HEK293 (cell line): ENCODE data around the gene EIF2A.

ENCODE experiments used
- BCL11A ChIP-seq: fragments of 450-650 bp; formaldehyde crosslinking; IDR thresholded peaks from 2 replicates; pipeline ENCODE4 v1.5.1; 2016; ENCODE audit warnings: low read depth, missing biosample characterization, missing genetic modification characterization
- BCL11B ChIP-seq: fragments of 450-650 bp; formaldehyde crosslinking; IDR thresholded peaks from 2 replicates; pipeline ENCODE4 v1.5.1; 2016; ENCODE audit warnings: low read depth, missing biosample characterization, missing genetic modification characterization
- FEZF1 ChIP-seq: fragments of 450-650 bp; formaldehyde crosslinking; IDR thresholded peaks from 2 replicates; pipeline ENCODE4 v1.5.1; 2016; ENCODE audit warnings: missing biosample characterization, missing genetic modification characterization
- GLI2 ChIP-seq: fragments of 450-650 bp; formaldehyde crosslinking; IDR thresholded peaks from 2 replicates; pipeline ENCODE4; 2017; ENCODE audit warnings: missing biosample characterization, missing genetic modification characterization, low read depth, borderline replicate concordance
- HOXA7 ChIP-seq: sonication (generic); formaldehyde crosslinking; IDR thresholded peaks from 2 replicates; pipeline ENCODE4 v1.8.1; 2022; ENCODE audit warnings: missing genetic modification reagents, borderline replicate concordance
- KLF7 ChIP-seq: fragments of 450-650 bp; formaldehyde crosslinking; IDR thresholded peaks from 2 replicates; pipeline ENCODE4 v1.5.1; 2016; ENCODE audit warnings: missing biosample characterization, missing genetic modification characterization, borderline replicate concordance
- KLF9 ChIP-seq: fragments of 450-650 bp; formaldehyde crosslinking; IDR thresholded peaks from 2 replicates; pipeline ENCODE4 v1.5.1; 2016; ENCODE audit warnings: missing biosample characterization, missing genetic modification characterization, low read depth
- REPIN1 ChIP-seq: fragments of 450-650 bp; formaldehyde crosslinking; IDR thresholded peaks from 2 replicates; pipeline ENCODE4 v1.5.1; 2017; ENCODE audit warnings: missing biosample characterization, missing genetic modification characterization, low read depth
- TCF7L2 ChIP-seq: IDR thresholded peaks from 2 replicates; pipeline ENCODE4 v1.6.1; 2011; ENCODE audit warnings: low read depth, mild to moderate bottlenecking, inconsistent platforms, low read length, moderate library complexity, borderline replicate concordance
- ZFP41 ChIP-seq: fragments of 450-650 bp; formaldehyde crosslinking; IDR thresholded peaks from 2 replicates; pipeline ENCODE4 v1.5.1; 2016; ENCODE audit warnings: missing biosample characterization, missing genetic modification characterization, borderline replicate concordance
- ZNF114 ChIP-seq: fragments of 450-650 bp; formaldehyde crosslinking; IDR thresholded peaks from 2 replicates; pipeline ENCODE4 v1.5.0; 2017; ENCODE audit warnings: missing biosample characterization, missing genetic modification characterization
- ZNF23 ChIP-seq: fragments of 450-650 bp; formaldehyde crosslinking; IDR thresholded peaks from 2 replicates; pipeline ENCODE4 v1.5.1; 2016; ENCODE audit warnings: missing biosample characterization, missing genetic modification characterization, borderline replicate concordance
- ZNF248 ChIP-seq: fragments of 450-650 bp; formaldehyde crosslinking; IDR thresholded peaks from 2 replicates; pipeline ENCODE4 v1.5.1; 2017; ENCODE audit warnings: missing biosample characterization, missing genetic modification characterization
- ZNF341 ChIP-seq: fragments of 450-650 bp; formaldehyde crosslinking; IDR thresholded peaks from 2 replicates; pipeline ENCODE4; 2016; ENCODE audit warnings: low read depth, missing biosample characterization, missing genetic modification characterization
- ZNF514 ChIP-seq: fragments of 450-650 bp; formaldehyde crosslinking; IDR thresholded peaks from 2 replicates; pipeline ENCODE4 v1.5.1; 2016; ENCODE audit warnings: missing biosample characterization, missing genetic modification characterization
- ZNF530 ChIP-seq: fragments of 450-650 bp; formaldehyde crosslinking; IDR thresholded peaks from 2 replicates; pipeline ENCODE4 v1.5.1; 2016; ENCODE audit warnings: low read depth, missing biosample characterization, missing genetic modification characterization
- ZNF555 ChIP-seq: fragments of 450-650 bp; formaldehyde crosslinking; conservative IDR thresholded peaks from 2 replicates; pipeline ENCODE4 v1.5.1; 2017; ENCODE audit warnings: missing biosample characterization, mild to moderate bottlenecking, missing genetic modification characterization, inconsistent platforms
- ZNF558 ChIP-seq: fragments of 450-650 bp; formaldehyde crosslinking; IDR thresholded peaks from 2 replicates; pipeline ENCODE4 v1.5.1; 2016; ENCODE audit warnings: missing biosample characterization, missing genetic modification characterization
- ZNF629 ChIP-seq: fragments of 450-650 bp; formaldehyde crosslinking; IDR thresholded peaks from 2 replicates; pipeline ENCODE4 v1.5.1; 2017; ENCODE audit warnings: missing biosample characterization, missing genetic modification characterization
- ZNF747 ChIP-seq: fragments of 450-650 bp; formaldehyde crosslinking; IDR thresholded peaks from 2 replicates; pipeline ENCODE4 v1.5.1; 2016; ENCODE audit warnings: missing biosample characterization, missing genetic modification characterization
- ZNF785 ChIP-seq: fragments of 450-650 bp; formaldehyde crosslinking; IDR thresholded peaks from 2 replicates; pipeline ENCODE4 v1.5.1; 2016; ENCODE audit warnings: missing biosample characterization, missing genetic modification characterization
- TF ChIP-seq, protein P1 (sequence below): fragments of 450-650 bp; formaldehyde crosslinking; IDR thresholded peaks from 2 replicates; pipeline ENCODE4 v1.5.1; 2017; ENCODE audit warnings: missing biosample characterization, missing genetic modification characterization
- TF ChIP-seq, protein P2 (sequence below): fragments of 450-650 bp; formaldehyde crosslinking; IDR thresholded peaks from 2 replicates; pipeline ENCODE4 v1.5.1; 2016; ENCODE audit warnings: missing biosample characterization, missing genetic modification characterization
- TF ChIP-seq, protein P3 (sequence below): fragments of 450-650 bp; formaldehyde crosslinking; IDR thresholded peaks from 2 replicates; pipeline ENCODE4 v1.5.1; 2016; ENCODE audit warnings: missing biosample characterization, missing genetic modification characterization, borderline replicate concordance
- TF ChIP-seq, protein P4 (sequence below): fragments of 450-650 bp; formaldehyde crosslinking; IDR thresholded peaks from 2 replicates; pipeline ENCODE4 v1.5.1; 2016; ENCODE audit warnings: missing biosample characterization, missing genetic modification characterization

The EIF2A gene

DNA sequence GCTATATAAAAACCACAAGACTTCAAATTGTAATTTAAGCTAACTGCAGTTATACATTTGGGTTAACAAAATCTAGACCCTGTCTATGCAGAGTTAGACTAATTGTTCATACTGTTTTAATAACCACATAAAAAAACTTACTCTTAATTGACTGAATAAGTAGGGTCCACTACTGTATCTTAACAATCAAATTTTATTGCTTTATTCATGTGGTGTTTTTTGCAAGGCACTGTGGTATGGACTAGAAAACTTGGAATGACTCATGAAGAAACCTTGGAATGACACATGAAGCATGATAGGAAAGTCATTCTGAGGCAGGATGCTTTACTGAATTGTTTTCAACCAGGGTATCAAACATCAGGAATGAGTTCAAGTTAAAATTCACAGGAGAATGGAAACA is 2.5 kb upstream of the EIF2A start (continued):
- no peak for TF ChIP-seq BCL11B (tag by site-specific recombination)
- TF ChIP-seq, protein P1, sequence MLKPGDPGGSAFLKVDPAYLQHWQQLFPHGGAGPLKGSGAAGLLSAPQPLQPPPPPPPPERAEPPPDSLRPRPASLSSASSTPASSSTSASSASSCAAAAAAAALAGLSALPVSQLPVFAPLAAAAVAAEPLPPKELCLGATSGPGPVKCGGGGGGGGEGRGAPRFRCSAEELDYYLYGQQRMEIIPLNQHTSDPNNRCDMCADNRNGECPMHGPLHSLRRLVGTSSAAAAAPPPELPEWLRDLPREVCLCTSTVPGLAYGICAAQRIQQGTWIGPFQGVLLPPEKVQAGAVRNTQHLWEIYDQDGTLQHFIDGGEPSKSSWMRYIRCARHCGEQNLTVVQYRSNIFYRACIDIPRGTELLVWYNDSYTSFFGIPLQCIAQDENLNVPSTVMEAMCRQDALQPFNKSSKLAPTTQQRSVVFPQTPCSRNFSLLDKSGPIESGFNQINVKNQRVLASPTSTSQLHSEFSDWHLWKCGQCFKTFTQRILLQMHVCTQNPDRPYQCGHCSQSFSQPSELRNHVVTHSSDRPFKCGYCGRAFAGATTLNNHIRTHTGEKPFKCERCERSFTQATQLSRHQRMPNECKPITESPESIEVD (tag by site-specific recombination): peak; percentile 97
- TF ChIP-seq ZNF785 (tag by site-specific recombination): no peak
- no peak for TF ChIP-seq ZNF555
- no peak for TF ChIP-seq KLF9 (tag by site-specific recombination)
- TF ChIP-seq, protein P2, sequence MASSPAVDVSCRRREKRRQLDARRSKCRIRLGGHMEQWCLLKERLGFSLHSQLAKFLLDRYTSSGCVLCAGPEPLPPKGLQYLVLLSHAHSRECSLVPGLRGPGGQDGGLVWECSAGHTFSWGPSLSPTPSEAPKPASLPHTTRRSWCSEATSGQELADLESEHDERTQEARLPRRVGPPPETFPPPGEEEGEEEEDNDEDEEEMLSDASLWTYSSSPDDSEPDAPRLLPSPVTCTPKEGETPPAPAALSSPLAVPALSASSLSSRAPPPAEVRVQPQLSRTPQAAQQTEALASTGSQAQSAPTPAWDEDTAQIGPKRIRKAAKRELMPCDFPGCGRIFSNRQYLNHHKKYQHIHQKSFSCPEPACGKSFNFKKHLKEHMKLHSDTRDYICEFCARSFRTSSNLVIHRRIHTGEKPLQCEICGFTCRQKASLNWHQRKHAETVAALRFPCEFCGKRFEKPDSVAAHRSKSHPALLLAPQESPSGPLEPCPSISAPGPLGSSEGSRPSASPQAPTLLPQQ (tag by site-specific recombination): peak; percentile 64
- TF ChIP-seq TCF7L2: no peak
- no peak for TF ChIP-seq HOXA7 (CRISPR knock-in tag)
- no peak for TF ChIP-seq ZFP41
- TF ChIP-seq ZNF114 (tag by site-specific recombination): no peak
- TF ChIP-seq ZNF341 (tag by site-specific recombination): no peak
- no peak for TF ChIP-seq GLI2
- no peak for TF ChIP-seq ZNF530 (tag by site-specific recombination)
- TF ChIP-seq ZNF629: peak; percentile 19; the same call in 1 of the 2 replicates
- TF ChIP-seq, protein P3, sequence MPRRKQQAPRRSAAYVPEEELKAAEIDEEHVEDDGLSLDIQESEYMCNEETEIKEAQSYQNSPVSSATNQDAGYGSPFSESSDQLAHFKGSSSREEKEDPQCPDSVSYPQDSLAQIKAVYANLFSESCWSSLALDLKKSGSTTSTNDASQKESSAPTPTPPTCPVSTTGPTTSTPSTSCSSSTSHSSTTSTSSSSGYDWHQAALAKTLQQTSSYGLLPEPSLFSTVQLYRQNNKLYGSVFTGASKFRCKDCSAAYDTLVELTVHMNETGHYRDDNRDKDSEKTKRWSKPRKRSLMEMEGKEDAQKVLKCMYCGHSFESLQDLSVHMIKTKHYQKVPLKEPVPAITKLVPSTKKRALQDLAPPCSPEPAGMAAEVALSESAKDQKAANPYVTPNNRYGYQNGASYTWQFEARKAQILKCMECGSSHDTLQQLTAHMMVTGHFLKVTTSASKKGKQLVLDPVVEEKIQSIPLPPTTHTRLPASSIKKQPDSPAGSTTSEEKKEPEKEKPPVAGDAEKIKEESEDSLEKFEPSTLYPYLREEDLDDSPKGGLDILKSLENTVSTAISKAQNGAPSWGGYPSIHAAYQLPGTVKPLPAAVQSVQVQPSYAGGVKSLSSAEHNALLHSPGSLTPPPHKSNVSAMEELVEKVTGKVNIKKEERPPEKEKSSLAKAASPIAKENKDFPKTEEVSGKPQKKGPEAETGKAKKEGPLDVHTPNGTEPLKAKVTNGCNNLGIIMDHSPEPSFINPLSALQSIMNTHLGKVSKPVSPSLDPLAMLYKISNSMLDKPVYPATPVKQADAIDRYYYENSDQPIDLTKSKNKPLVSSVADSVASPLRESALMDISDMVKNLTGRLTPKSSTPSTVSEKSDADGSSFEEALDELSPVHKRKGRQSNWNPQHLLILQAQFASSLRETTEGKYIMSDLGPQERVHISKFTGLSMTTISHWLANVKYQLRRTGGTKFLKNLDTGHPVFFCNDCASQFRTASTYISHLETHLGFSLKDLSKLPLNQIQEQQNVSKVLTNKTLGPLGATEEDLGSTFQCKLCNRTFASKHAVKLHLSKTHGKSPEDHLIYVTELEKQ (tag by site-specific recombination): no peak
- TF ChIP-seq REPIN1 (tag by site-specific recombination): no peak
- TF ChIP-seq, protein P4, sequence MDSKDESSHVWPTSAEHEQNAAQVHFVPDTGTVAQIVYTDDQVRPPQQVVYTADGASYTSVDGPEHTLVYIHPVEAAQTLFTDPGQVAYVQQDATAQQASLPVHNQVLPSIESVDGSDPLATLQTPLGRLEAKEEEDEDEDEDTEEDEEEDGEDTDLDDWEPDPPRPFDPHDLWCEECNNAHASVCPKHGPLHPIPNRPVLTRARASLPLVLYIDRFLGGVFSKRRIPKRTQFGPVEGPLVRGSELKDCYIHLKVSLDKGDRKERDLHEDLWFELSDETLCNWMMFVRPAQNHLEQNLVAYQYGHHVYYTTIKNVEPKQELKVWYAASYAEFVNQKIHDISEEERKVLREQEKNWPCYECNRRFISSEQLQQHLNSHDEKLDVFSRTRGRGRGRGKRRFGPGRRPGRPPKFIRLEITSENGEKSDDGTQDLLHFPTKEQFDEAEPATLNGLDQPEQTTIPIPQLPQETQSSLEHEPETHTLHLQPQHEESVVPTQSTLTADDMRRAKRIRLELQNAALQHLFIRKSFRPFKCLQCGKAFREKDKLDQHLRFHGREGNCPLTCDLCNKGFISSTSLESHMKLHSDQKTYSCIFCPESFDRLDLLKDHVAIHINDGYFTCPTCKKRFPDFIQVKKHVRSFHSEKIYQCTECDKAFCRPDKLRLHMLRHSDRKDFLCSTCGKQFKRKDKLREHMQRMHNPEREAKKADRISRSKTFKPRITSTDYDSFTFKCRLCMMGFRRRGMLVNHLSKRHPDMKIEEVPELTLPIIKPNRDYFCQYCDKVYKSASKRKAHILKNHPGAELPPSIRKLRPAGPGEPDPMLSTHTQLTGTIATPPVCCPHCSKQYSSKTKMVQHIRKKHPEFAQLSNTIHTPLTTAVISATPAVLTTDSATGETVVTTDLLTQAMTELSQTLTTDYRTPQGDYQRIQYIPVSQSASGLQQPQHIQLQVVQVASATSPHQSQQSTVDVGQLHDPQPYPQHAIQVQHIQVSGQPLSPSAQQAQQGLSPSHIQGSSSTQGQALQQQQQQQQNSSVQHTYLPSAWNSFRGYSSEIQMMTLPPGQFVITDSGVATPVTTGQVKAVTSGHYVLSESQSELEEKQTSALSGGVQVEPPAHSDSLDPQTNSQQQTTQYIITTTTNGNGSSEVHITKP (tag by site-specific recombination): peak; percentile 46
- no peak for TF ChIP-seq ZNF558 (tag by site-specific recombination)
- no peak for TF ChIP-seq ZNF248 (tag by site-specific recombination)
- no peak for TF ChIP-seq ZNF23
- TF ChIP-seq ZNF514 (tag by site-specific recombination): no peak
- peak; percentile 38; the same call in 1 of the 2 replicates for TF ChIP-seq FEZF1 (tag by site-specific recombination)
- TF ChIP-seq ZNF747 (tag by site-specific recombination): no peak
- TF ChIP-seq BCL11A (tag by site-specific recombination): peak; percentile 74; the same call in 1 of the 2 replicates
- no peak for TF ChIP-seq KLF7 (tag by site-specific recombination)
- TF ChIP-seq, all 188 proteins: peak for 13
